Lower lobe of right lung (tissue), 2 donors: ENCODE results near the gene DUOX2. TPM values are rescaled to one million over a fixed set of nuclear protein-coding genes. Genes with fewer than 3 reads are reported as not detected.
"Not testable (repeated sequence)": the region's sequence is repeated elsewhere in the genome, so short reads cannot be mapped to it uniquely, and the experiment has no call there.

ENCODE experiments used
- ATAC-seq, 2 donors: fragments of 200-7000 bp; cut with Tn5 transposase; one replicate each; pipeline ENCODE4 v1.9.1; 2020 to 2022; ENCODE audit warnings: mild to moderate bottlenecking in 2 of 2, moderate library complexity in 2 of 2
- DNase-seq: peaks from one replicate; pipeline ENCODE4 v3.0.0-alpha.2; 2020
- H3K27ac ChIP-seq: fragments of 200-600 bp; one replicate; pipeline ENCODE4 v1.8.0; 2022
- H3K27me3 ChIP-seq: fragments of 200-600 bp; one replicate; pipeline ENCODE4 v1.8.0; 2022; ENCODE audit warnings: low read depth
- H3K36me3 ChIP-seq: fragments of 200-600 bp; one replicate; pipeline ENCODE4 v1.8.0; 2022; ENCODE audit warnings: mild to moderate bottlenecking
- H3K4me1 ChIP-seq: fragments of 200-600 bp; one replicate; pipeline ENCODE4 v1.8.0; 2022
- H3K4me3 ChIP-seq: fragments of 200-600 bp; one replicate; pipeline ENCODE4 v1.8.0; 2022; ENCODE audit warnings: mild to moderate bottlenecking
- H3K9me3 ChIP-seq: fragments of 200-600 bp; one replicate; pipeline ENCODE4 v1.8.0; 2022
- CTCF ChIP-seq: fragments of 200-600 bp; IDR thresholded peaks from one replicate; pipeline ENCODE4 v1.8.0; 2022; ENCODE audit warnings: antibody characterized with exemption, mild to moderate bottlenecking
- intact Hi-C: fragments of 100-400 bp; cut with DNase I; formaldehyde crosslinking; loops from one replicate; pipeline ENCODE4 v1.11.0; 2022
- total RNA-seq: library from RNA; stranded (reverse); fragmentation: NEBNext Ultra II Directional; extraction: Animal tissue kit (Norgen Biotek cat#: 25700); gene quantifications from one replicate; pipeline ENCODE4 v1.2.1, GENCODE V29; 2021
- donor health status: DM: no; HTN: yes; CAD: no; lungs with severe emphysema.

DUOX2 gene
- total RNA-seq, 1 donor from 2014 or later: 4.0 TPM

- H3K9me3 ChIP-seq, ATAC-seq, intact Hi-C loops, H3K27ac ChIP-seq, DNase-seq, H3K4me1 ChIP-seq, H3K36me3 ChIP-seq, H3K4me3 ChIP-seq, H3K27me3 ChIP-seq: not testable (repeated sequence)
Measured at GRCh38 chr15:45079201-45079600, 34.8 kb downstream of the DUOX2 start.

DNA sequence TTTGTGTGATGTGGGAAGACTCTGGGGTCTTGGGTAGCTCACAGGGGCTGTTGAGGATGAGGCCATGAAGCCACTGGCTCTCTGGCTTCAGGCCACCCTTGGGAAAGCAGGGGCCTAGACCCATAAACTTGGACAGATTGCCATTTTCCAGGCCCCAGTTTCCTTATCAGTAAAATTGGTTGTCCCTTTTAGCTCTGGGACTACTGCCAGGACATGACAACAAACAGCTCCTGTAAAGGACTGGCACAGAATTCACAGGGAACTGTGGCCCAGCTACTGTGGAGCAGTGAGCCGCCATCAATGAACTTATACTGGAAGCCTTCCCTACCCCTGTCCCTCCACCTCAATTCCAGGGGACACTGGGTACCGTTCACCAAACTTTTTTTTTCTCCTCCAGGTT, 36.6 kb downstream of the DUOX2 start:
- H3K36me3 ChIP-seq, intact Hi-C loops, H3K4me1 ChIP-seq, ATAC-seq, H3K4me3 ChIP-seq, H3K27ac ChIP-seq, H3K27me3 ChIP-seq, DNase-seq, H3K9me3 ChIP-seq: not testable (repeated sequence)

DNA sequence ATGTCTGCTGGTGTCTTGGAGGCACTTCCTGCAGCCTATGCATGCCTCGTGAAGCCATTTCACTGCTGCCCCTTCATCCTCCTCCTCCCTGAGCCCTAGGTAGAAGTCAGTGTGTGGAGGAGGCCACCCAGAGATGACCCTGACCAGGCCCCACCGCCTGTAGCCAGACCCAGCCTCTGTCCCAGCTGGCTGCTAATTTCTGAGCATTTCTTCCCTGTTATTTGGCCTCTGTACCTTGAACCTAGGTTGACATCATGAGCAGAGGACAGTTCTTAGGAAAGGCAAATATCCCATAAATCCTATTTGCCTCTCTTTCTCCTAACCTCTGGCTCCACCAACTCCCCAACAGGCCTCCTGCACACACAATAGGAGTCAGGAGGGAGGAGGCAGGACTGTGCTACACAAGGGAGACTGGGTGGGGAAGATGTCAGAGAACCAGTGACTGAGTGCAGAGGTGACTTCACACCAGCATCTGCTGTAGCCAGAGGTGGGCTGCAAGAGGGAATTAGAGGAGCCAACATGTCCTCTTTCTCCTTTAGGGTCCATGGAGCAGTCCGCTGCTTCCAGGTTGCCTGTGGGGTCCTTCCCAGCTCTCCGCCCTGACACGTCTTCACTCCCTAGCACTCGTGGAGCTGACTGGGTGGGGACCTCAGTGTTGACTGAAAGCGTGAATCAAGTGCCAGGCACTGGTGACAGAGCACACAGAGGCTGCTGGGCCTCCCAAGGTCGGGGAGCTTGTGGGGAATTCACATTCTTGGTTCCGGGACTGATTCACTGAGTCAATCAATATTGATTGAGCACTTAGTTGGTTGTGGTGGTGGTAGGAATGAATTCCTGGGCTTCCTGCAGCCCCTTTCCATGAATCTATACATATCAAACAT, 38.3 kb downstream of the DUOX2 start:
- DNase-seq, H3K4me1 ChIP-seq, H3K27ac ChIP-seq, intact Hi-C loops, H3K27me3 ChIP-seq, H3K4me3 ChIP-seq, H3K9me3 ChIP-seq, H3K36me3 ChIP-seq: not testable (repeated sequence)
- peak in 1 of 2 donors; percentile 4 for ATAC-seq

DNA sequence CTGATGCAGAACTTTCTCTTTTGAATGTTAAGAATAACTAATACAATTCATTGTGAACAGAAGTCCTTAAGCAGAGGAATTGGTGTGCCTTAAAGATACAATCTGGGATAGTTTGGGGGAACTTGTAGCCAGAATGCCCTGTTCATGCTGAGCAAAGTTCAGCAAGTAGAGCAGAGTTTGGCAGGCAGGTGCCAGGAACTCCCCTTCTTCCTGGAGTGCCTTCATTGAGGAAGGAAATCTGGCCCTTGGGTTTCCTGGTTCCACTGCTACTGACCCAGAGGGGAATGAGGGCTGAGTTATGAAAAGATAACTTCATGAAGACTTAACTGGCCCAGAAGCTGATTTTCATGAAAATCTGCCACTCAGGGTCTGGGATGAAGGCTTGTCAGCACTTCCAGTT, 40.4 kb downstream of the DUOX2 start:
- ATAC-seq, intact Hi-C loops, H3K27ac ChIP-seq, H3K9me3 ChIP-seq, H3K36me3 ChIP-seq, H3K4me3 ChIP-seq, H3K27me3 ChIP-seq, H3K4me1 ChIP-seq, DNase-seq: not testable (repeated sequence)

GRCh38 chr15:45069942-45070360, 44.0 kb downstream of the DUOX2 start:
- H3K27me3 ChIP-seq, H3K9me3 ChIP-seq, H3K4me1 ChIP-seq, H3K4me3 ChIP-seq, H3K36me3 ChIP-seq, intact Hi-C loops, H3K27ac ChIP-seq, DNase-seq: not testable (repeated sequence)
- peak in 1 of 2 donors; percentile 20 for ATAC-seq

DNA sequence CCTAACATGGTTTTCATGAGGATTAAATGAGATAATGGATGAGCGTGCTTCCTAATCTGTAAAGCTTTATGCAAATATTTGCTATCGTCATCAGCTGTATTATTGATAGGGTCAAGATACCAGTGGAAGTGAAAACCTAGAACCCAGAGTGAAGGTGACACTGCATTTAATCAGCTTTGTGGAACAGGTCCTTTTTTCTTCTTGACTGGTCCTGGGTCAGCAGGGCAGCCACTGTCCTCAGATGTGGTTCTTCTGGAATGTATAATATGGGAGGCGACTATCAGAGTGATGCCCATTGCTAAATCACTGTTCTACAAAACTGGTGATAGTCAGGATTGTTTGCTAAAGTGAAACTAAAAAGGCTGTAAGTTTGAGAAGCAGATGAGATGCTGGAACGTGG, 49.6 kb downstream of the DUOX2 start:
- ATAC-seq: no peak
- H3K4me1 ChIP-seq: no peaks in the 10 kb centered on the region
- DNase-seq: no peak

DNA sequence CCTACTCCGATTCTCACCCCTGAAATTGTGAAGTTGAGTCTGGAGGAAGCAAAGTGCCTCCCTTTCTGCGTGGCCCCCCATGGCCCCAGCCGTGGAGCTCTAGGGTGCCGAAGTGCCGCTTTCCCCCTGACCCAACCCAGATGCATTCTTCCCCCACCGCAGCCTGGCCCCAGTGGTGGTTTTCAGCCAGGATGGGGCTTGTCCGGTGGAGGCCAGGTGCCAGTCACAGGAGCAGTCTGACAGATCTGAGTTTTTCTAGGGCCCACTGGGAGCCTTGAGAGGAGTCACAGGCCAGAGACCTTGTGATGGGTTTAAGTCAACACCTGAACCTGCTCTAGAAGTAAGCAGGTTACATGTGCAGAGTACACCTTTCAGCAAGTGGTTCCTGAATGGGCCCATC, 51.7 kb downstream of the DUOX2 start:
- not testable (repeated sequence) for DNase-seq, ATAC-seq

More for the DNA sequence above, 49.6 kb downstream of the DUOX2 start:
- Histone ChIP-seq H3K27me3 (no peaks in the 10 kb centered on the region), H3K4me3 (no peak overlapping the region), H3K36me3 (peaks cover 3% of the 10 kb centered on the region), H3K9me3 (no peaks in the 10 kb centered on the region), H3K27ac (no peak overlapping the region)
- intact Hi-C loops: no loop called here
- no peak for TF ChIP-seq CTCF

DNA sequence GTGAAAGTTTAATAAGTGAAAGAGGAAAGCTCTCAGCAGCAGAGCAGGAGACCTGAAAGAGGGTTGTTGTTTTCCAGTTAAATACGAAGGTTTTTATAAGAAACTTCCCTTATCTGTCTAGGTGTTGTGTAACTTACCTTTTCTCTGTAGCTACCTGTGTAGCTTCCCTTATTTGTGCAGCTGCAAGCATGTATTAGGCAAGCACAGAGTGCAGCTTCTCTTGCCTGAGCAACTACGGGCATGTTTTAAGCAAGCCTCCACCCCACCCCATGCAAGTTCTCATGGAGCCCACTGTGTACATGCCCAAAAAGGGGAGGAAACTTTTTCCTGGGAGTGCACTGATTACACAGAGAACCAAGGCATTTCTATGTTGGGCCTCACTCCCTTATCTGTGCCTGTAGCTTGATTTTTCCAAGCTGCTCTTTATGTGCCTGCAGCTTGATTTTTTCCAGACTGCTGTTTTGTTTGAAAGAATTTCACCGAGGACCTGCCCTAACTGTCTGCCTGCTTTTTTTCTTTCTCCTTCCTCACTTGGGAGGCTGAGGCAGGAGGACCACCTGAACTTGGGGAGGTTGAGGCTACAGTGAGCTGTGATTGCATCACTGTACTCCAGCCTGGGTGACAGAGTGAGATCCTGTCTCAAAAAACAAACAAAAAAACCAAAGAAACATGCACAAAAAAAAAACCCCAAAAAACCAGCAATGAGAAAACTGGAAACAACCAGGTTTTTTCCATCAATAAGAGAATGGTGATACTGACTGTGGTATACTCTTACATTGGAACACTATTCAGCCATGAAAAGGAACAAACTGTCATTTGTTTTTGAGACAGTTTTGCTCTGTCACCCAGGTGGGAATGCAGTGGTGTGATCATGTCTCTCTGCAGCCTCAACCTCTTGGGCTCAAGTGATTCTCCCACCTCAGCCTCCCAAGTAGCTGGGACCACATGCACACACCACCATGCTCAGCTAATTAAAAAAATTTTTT, 55.0 kb downstream of the DUOX2 start:
- intact Hi-C loops, H3K4me3 ChIP-seq, H3K27me3 ChIP-seq, H3K27ac ChIP-seq, H3K9me3 ChIP-seq, DNase-seq, H3K4me1 ChIP-seq, H3K36me3 ChIP-seq: not testable (repeated sequence)
- peak in 1 of 2 donors; percentile 56 for ATAC-seq

More for the DNA sequence above, 51.7 kb downstream of the DUOX2 start:
- H3K27me3 ChIP-seq, H3K9me3 ChIP-seq, H3K4me3 ChIP-seq, H3K4me1 ChIP-seq, H3K27ac ChIP-seq, intact Hi-C loops, H3K36me3 ChIP-seq: not testable (repeated sequence)

DNA sequence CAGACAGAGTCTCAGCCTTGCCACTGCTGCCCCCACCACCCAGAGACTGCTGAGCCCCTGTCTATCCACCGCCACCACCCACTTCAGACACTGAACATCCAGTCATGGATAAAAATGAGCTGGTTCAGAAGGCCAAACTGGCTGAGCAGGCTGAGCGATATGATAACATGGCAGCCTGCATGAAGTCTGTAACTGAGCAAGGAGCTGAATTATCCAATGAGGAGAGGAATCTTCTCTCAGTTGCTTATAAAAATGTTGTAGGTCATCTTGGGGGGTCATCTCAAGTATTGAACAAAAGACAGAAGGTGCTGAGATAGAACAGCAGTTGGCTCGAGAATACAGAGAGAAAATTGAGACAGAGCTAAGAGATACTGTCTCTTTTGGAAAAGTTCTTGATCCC, 61.3 kb downstream of the DUOX2 start:
- H3K4me3 ChIP-seq, intact Hi-C loops, H3K27ac ChIP-seq, DNase-seq, H3K36me3 ChIP-seq, H3K9me3 ChIP-seq, H3K27me3 ChIP-seq, ATAC-seq, H3K4me1 ChIP-seq: not testable (repeated sequence)
